ENCODE data around the gene TSPAN10. TPM values are rescaled to one million over a fixed set of nuclear protein-coding genes. Genes with fewer than 3 reads are reported as not detected.

The TSPAN10 gene
- total and polyA plus RNA-seq, 2 of the 4 experiments (the other 2 are of a cell fraction) = 1.4 to 4.5 TPM

GRCh38 chr17:81638683-81639082, 1.7 kb downstream of the TSPAN10 start (continued):
- TF ChIP-seq CTCF (conservative IDR thresholded peaks at IDR 0.05; ENCODE audit: low read depth, low read length) = no peak

- Histone ChIP-seq H2BK15ac (ENCODE audit: low read depth, low read length) (no peak overlapping the region), H3K4me1 (ENCODE audit: control insufficient read depth, insufficient read depth, low read length) (peaks cover 16% of the 10 kb centered on the region), H3K79me1 (ENCODE audit: low read depth in 1 of 2, low read length in 2 of 2) (peaks cover 5 to 22% of the 10 kb centered on the region in 2 experiments; a peak in 2 of 4 replicates), H2BK5ac (ENCODE audit: low read depth, low read length, poor library complexity, severe bottlenecking) (no peak overlapping the region), H4K8ac (ENCODE audit: low read depth in 2 of 2, low read length in 2 of 2) (no peak overlapping the region), H2BK120ac (ENCODE audit: low read depth, low read length) (no peak overlapping the region), H2AFZ (replicated peaks; ENCODE audit: low read length, poor library complexity) (no peak overlapping the region), H2BK20ac (ENCODE audit: low read depth, low read length) (no peak overlapping the region), H4K5ac (ENCODE audit: low read depth, low read length) (no peak overlapping the region), H3K23ac (ENCODE audit: low read depth, low read length) (no peak overlapping the region), H3K9ac (ENCODE audit: low read depth, low read length) (no peak overlapping the region), H4K91ac (ENCODE audit: insufficient read depth, low read depth, low read length) (no peak overlapping the region), H3K56ac (ENCODE audit: extremely low read depth, insufficient read depth, low read length) (no peak overlapping the region), H3K36me3 (ENCODE audit: control insufficient read depth, insufficient read depth, low read length) (no peaks in the 10 kb centered on the region), H3K18ac (ENCODE audit: low read depth, low read length) (no peak overlapping the region), H3K27me3 (ENCODE audit: control insufficient read depth, insufficient read depth, low read length) (no peaks in the 10 kb centered on the region), H3K4me3 (ENCODE audit: insufficient read depth, low read depth, low read length) (no peak overlapping the region), H3K14ac (replicated peaks; ENCODE audit: low read depth, low read length) (no peak overlapping the region), H3K9me3 (ENCODE audit: control insufficient read depth, insufficient read depth, low read length) (no peaks in the 10 kb centered on the region), H3K9me1 (ENCODE audit: insufficient read depth, low read length) (peaks cover 16% of the 10 kb centered on the region), H3K4ac (ENCODE audit: low read depth, low read length) (no peak overlapping the region), H2AK5ac (ENCODE audit: low read depth, low read length) (no peak overlapping the region), H3K27ac (ENCODE audit: insufficient read depth, low read length) (no peak overlapping the region), H3K4me2 (ENCODE audit: low read depth, low read length) (no peak overlapping the region), H2AK9ac (replicated peaks; ENCODE audit: low read depth, low read length, poor library complexity) (no peak overlapping the region), H4K20me1 (ENCODE audit: insufficient read depth, low read length) (peaks cover 16% of the 10 kb centered on the region)
- dilution Hi-C loops (cut with HindIII; ENCODE audit: low sequenced_read_pairs, unreplicated experiment) (no loop called here), intact Hi-C loops (cut with micrococcal nuclease) (no loop called here), in situ Hi-C loops (cut with MboI; ENCODE audit: low sequenced_read_pairs) (no loop called here)
- WGBS, 2 experiments (ENCODE audit: extremely low coverage in 2 of 2, insufficient read length in 1 of 2) = no CpG with 5 or more reads among the region's 9 CpGs
- DNase-seq = no peak
- ChIA-PET POLR2A (ENCODE audit: unreplicated experiment) (no interaction called here), CTCF (no interaction called here)
- no peak for ATAC-seq (ENCODE audit: low read depth)
- no TSS peak for BruUV-seq (replicated peaks)
- TF ChIP-seq MAFK (IDR thresholded peaks at IDR 0.05; ENCODE audit: low read depth, low read length) = no peak
- no peak for TF ChIP-seq BHLHE40 (IDR thresholded peaks at IDR 0.05; ENCODE audit: low read depth, low read length)
- no peak for TF ChIP-seq RFX5 (IDR thresholded peaks at IDR 0.05; ENCODE audit: low read depth, low read length)
- no peak for TF ChIP-seq CEBPB (IDR thresholded peaks at IDR 0.05; ENCODE audit: low read depth, low read length)
- TF ChIP-seq CHD1 (IDR thresholded peaks at IDR 0.05; ENCODE audit: low read depth, low read length) = no peak
- TF ChIP-seq MXI1 (IDR thresholded peaks at IDR 0.05; ENCODE audit: borderline replicate concordance, low read depth, low read length) = no peak
- no peak for TF ChIP-seq CTCF (conservative IDR thresholded peaks at IDR 0.05; ENCODE audit: low read depth, low read length)
- TF ChIP-seq USF2 (IDR thresholded peaks at IDR 0.05; ENCODE audit: low read depth, low read length) = no peak
- TF ChIP-seq SMC3 (IDR thresholded peaks at IDR 0.05; ENCODE audit: low read depth, low read length) = no peak
- no peak for TF ChIP-seq RCOR1 (IDR thresholded peaks at IDR 0.05; ENCODE audit: insufficient replicate concordance, low read length)
- no peak for TF ChIP-seq FOS (IDR thresholded peaks at IDR 0.05; ENCODE audit: low read depth, low read length)
- no peak for TF ChIP-seq MAZ (IDR thresholded peaks at IDR 0.05; ENCODE audit: borderline replicate concordance, low read depth, low read length)
- no peak for TF ChIP-seq POLR2A (IDR thresholded peaks at IDR 0.05; ENCODE audit: low read depth, low read length)
- TF ChIP-seq RAD21 (IDR thresholded peaks at IDR 0.05; ENCODE audit: low read length) = no peak
Observed at GRCh38 chr17:81640011-81640410, 3.0 kb downstream of the TSPAN10 start.
